WTC11 (cell line): ENCODE results near the gene NUP62. TPM values are rescaled to one million over a fixed set of nuclear protein-coding genes. Genes with fewer than 3 reads are reported as not detected.

Experiments used
- ATAC-seq: fragments of 200-7000 bp; cut with Tn5 transposase; 2 replicates; pipeline ENCODE4 v1.10.0; 2021; ENCODE audit warnings: mild to moderate bottlenecking, moderate library complexity
- CTCF ChIA-PET: fragments of 300-600 bp; sonication (Branson Sonifier 250); formaldehyde crosslinking; loops from one replicate; lab custom pipeline; 2021; ENCODE audit warnings: antibody characterized with exemption; lab: Charles Lee
- POLR2A ChIA-PET: fragments of 350-600 bp; sonication (Branson Sonifier 250); formaldehyde crosslinking; loops from one replicate; lab custom pipeline; 2021; ENCODE audit warnings: antibody characterized with exemption; lab: Charles Lee
- DNase-seq: peaks from one replicate; pipeline ENCODE4 v3.0.0; 2021; ENCODE audit warnings: low spot score
- H3K27ac Mint-ChIP-seq: 2 replicates; pipeline ENCODE4 v1.8.0; 2021; ENCODE audit warnings: mixed read lengths
- H3K27me3 Mint-ChIP-seq: 2 replicates; pipeline ENCODE4 v1.8.0; 2021; ENCODE audit warnings: low read depth, mild to moderate bottlenecking, moderate library complexity, mixed read lengths
- H3K36me3 Mint-ChIP-seq: 2 replicates; pipeline ENCODE4 v1.8.0; 2021; ENCODE audit warnings: mixed read lengths
- H3K4me1 Mint-ChIP-seq: 2 replicates; pipeline ENCODE4 v1.8.0; 2022; ENCODE audit warnings: mixed read lengths
- H3K4me3 Mint-ChIP-seq: 2 replicates; pipeline ENCODE4 v1.8.0; 2021; ENCODE audit warnings: mild to moderate bottlenecking, moderate library complexity, mixed read lengths
- H3K9me3 Mint-ChIP-seq: 2 replicates; pipeline ENCODE4 v1.8.0; 2021; ENCODE audit warnings: mixed read lengths
- ATF6 ChIP-seq: sonication (generic); formaldehyde crosslinking; IDR thresholded peaks from 2 replicates; pipeline ENCODE4 v1.8.1; 2023; ENCODE audit warnings: mild to moderate bottlenecking, missing genetic modification reagents
- CREM ChIP-seq: sonication (generic); formaldehyde crosslinking; IDR thresholded peaks from 2 replicates; pipeline ENCODE4 v1.8.1; 2022; ENCODE audit warnings: mild to moderate bottlenecking, missing genetic modification reagents, moderate library complexity
- HMGA2 ChIP-seq: fragments of 250-450 bp; sonication (Bioruptor Pico); IDR thresholded peaks from 2 replicates; pipeline ENCODE4 v1.4.0; 2021; ENCODE audit warnings: mild to moderate bottlenecking, moderate library complexity
- JAZF1 ChIP-seq: fragments of 250-450 bp; sonication (Bioruptor Pico); IDR thresholded peaks from 2 replicates; pipeline ENCODE4 v1.9.0; 2021; ENCODE audit warnings: moderate library complexity, mild to moderate bottlenecking, inconsistent platforms
- JUN ChIP-seq: sonication (generic); formaldehyde crosslinking; IDR thresholded peaks from 2 replicates; pipeline ENCODE4 v1.8.0; 2023; ENCODE audit warnings: mild to moderate bottlenecking, missing genetic modification reagents
- MXD4 ChIP-seq: fragments of 250-450 bp; sonication (Bioruptor Pico); IDR thresholded peaks from 2 replicates; pipeline ENCODE4 v1.8.0; 2021; ENCODE audit warnings: mild to moderate bottlenecking, moderate library complexity, borderline replicate concordance
- NFATC4 ChIP-seq: fragments of 250-450 bp; sonication (Bioruptor Pico); IDR thresholded peaks from 2 replicates; pipeline ENCODE4 v1.9.0; 2021; ENCODE audit warnings: mild to moderate bottlenecking
- NFE2L1 ChIP-seq: sonication (generic); formaldehyde crosslinking; IDR thresholded peaks from 2 replicates; pipeline ENCODE4 v1.8.1; 2023; ENCODE audit warnings: missing genetic modification reagents
- NFYB ChIP-seq: sonication (generic); formaldehyde crosslinking; conservative IDR thresholded peaks from 2 replicates; pipeline ENCODE4 v1.8.0; 2022; ENCODE audit warnings: low read depth, missing genetic modification reagents
- NR2C2 ChIP-seq: sonication (generic); formaldehyde crosslinking; IDR thresholded peaks from 2 replicates; pipeline ENCODE4 v1.8.0; 2022; ENCODE audit warnings: mild to moderate bottlenecking, missing genetic modification reagents
- RELA ChIP-seq: sonication (generic); formaldehyde crosslinking; IDR thresholded peaks from 2 replicates; pipeline ENCODE4 v1.8.1; 2022; ENCODE audit warnings: missing genetic modification reagents, mild to moderate bottlenecking, borderline replicate concordance
- RORB ChIP-seq: fragments of 250-450 bp; sonication (Bioruptor Pico); IDR thresholded peaks from 2 replicates; pipeline ENCODE4 v1.9.0; 2021; ENCODE audit warnings: mild to moderate bottlenecking
- USF2 ChIP-seq: sonication (generic); formaldehyde crosslinking; IDR thresholded peaks from 2 replicates; pipeline ENCODE4 v1.8.1; 2023; ENCODE audit warnings: mild to moderate bottlenecking, missing genetic modification reagents, moderate library complexity
- ZNF138 ChIP-seq: sonication (generic); formaldehyde crosslinking; conservative IDR thresholded peaks from 2 replicates; pipeline ENCODE4 v1.8.1; 2022; ENCODE audit warnings: mild to moderate bottlenecking, moderate library complexity, missing genetic modification reagents
- ZNF232 ChIP-seq: sonication (generic); formaldehyde crosslinking; IDR thresholded peaks from 2 replicates; pipeline ENCODE4 v1.8.0; 2022; ENCODE audit warnings: mild to moderate bottlenecking, missing genetic modification reagents
- ZNF396 ChIP-seq: fragments of 250-450 bp; sonication (Bioruptor Pico); IDR thresholded peaks from 2 replicates; pipeline ENCODE4 v1.8.0; 2021; ENCODE audit warnings: mild to moderate bottlenecking, moderate library complexity, borderline replicate concordance
- total RNA-seq: library from RNA; stranded (reverse); gene quantifications from 3 replicates; pipeline ENCODE4 v1.2.3, GENCODE V29; 2021
- TF ChIP-seq, protein P1 (sequence below): sonication (generic); formaldehyde crosslinking; IDR thresholded peaks from 2 replicates; pipeline ENCODE4 v1.8.1; 2023; ENCODE audit warnings: mild to moderate bottlenecking, missing genetic modification reagents
- TF ChIP-seq, protein P2 (sequence below): sonication (generic); formaldehyde crosslinking; IDR thresholded peaks from 2 replicates; pipeline ENCODE4 v1.8.1; 2022; ENCODE audit warnings: low read depth, mild to moderate bottlenecking, moderate library complexity, missing genetic modification reagents, borderline replicate concordance
- TF ChIP-seq, protein P3 (sequence below): sonication (generic); formaldehyde crosslinking; IDR thresholded peaks from 2 replicates; pipeline ENCODE4 v1.8.0; 2022; ENCODE audit warnings: missing genetic modification reagents
- TF ChIP-seq, protein P4 (sequence below): fragments of 250-450 bp; sonication (Bioruptor Pico); conservative IDR thresholded peaks from 2 replicates; pipeline ENCODE4 v1.9.0; 2021; ENCODE audit warnings: mild to moderate bottlenecking

Gene NUP62
- total RNA-seq, 1 experiment from 2014 or later = 87.1 TPM

- Mint-ChIP-seq H3K27me3 (no peaks in the 10 kb centered on the region), H3K9me3 (no peaks in the 10 kb centered on the region), H3K4me1 (peaks cover 20% of the 10 kb centered on the region), H3K27ac (peak overlapping the region; percentile 75), H3K4me3 (no peak overlapping the region; the same call in 1 of the 2 replicates), H3K36me3 (peaks cover 45% of the 10 kb centered on the region)
- no peak for ATAC-seq
- no peak for DNase-seq
- TF ChIP-seq NFE2L1 (CRISPR knock-in tag) (no peak), NR2C2 (CRISPR knock-in tag) (no peak), HMGA2 (CRISPR knock-in tag) (no peak), JAZF1 (CRISPR knock-in tag) (no peak), NFYB (CRISPR knock-in tag) (no peak), RELA (CRISPR knock-in tag) (no peak), ATF6 (CRISPR knock-in tag) (no peak)
- TF ChIP-seq, protein P1, sequence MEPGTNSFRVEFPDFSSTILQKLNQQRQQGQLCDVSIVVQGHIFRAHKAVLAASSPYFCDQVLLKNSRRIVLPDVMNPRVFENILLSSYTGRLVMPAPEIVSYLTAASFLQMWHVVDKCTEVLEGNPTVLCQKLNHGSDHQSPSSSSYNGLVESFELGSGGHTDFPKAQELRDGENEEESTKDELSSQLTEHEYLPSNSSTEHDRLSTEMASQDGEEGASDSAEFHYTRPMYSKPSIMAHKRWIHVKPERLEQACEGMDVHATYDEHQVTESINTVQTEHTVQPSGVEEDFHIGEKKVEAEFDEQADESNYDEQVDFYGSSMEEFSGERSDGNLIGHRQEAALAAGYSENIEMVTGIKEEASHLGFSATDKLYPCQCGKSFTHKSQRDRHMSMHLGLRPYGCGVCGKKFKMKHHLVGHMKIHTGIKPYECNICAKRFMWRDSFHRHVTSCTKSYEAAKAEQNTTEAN (CRISPR knock-in tag) = no peak
- POLR2A ChIA-PET = interaction anchor here (0.6 to 0.8 kb wide), 2 partner anchors 14 to 48 kb away, joined by 4 read pairs; no protein-coding TSS in a partner anchor
- CTCF ChIA-PET = interaction anchor here (0.8 to 0.9 kb wide), 2 partner anchors 16 to 44 kb away, joined by 3 to 5 read pairs; no protein-coding TSS in a partner anchor
Observed at GRCh38 chr19:49906879-49907564, 22.3 kb downstream of the NUP62 start.

GRCh38 chr19:49904136-49904535 is 25.2 kb downstream of the NUP62 start:
- H3K9me3 Mint-ChIP-seq = no peaks in the 10 kb centered on the region
- no peak overlapping the region for H3K4me3 Mint-ChIP-seq
- TF ChIP-seq, protein P2, sequence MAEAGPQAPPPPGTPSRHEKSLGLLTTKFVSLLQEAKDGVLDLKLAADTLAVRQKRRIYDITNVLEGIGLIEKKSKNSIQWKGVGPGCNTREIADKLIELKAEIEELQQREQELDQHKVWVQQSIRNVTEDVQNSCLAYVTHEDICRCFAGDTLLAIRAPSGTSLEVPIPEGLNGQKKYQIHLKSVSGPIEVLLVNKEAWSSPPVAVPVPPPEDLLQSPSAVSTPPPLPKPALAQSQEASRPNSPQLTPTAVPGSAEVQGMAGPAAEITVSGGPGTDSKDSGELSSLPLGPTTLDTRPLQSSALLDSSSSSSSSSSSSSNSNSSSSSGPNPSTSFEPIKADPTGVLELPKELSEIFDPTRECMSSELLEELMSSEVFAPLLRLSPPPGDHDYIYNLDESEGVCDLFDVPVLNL (CRISPR knock-in tag) = no peak
- TF ChIP-seq USF2 (CRISPR knock-in tag) = no peak
- no peak for TF ChIP-seq ZNF396 (CRISPR knock-in tag)
- TF ChIP-seq RORB (CRISPR knock-in tag) = no peak
- TF ChIP-seq JUN (CRISPR knock-in tag) = no peak
- no peak for TF ChIP-seq MXD4 (CRISPR knock-in tag)
- TF ChIP-seq CREM = no peak
- TF ChIP-seq NFATC4 = no peak
- H3K27me3 Mint-ChIP-seq = no peaks in the 10 kb centered on the region
- peaks cover 29% of the 10 kb centered on the region for H3K36me3 Mint-ChIP-seq
- ChIA-PET CTCF (no interaction called here), POLR2A (no interaction called here)
- no peak for DNase-seq
- peaks cover 20% of the 10 kb centered on the region for H3K4me1 Mint-ChIP-seq
- no peak for ATAC-seq
- H3K27ac Mint-ChIP-seq = no peak overlapping the region

DNA sequence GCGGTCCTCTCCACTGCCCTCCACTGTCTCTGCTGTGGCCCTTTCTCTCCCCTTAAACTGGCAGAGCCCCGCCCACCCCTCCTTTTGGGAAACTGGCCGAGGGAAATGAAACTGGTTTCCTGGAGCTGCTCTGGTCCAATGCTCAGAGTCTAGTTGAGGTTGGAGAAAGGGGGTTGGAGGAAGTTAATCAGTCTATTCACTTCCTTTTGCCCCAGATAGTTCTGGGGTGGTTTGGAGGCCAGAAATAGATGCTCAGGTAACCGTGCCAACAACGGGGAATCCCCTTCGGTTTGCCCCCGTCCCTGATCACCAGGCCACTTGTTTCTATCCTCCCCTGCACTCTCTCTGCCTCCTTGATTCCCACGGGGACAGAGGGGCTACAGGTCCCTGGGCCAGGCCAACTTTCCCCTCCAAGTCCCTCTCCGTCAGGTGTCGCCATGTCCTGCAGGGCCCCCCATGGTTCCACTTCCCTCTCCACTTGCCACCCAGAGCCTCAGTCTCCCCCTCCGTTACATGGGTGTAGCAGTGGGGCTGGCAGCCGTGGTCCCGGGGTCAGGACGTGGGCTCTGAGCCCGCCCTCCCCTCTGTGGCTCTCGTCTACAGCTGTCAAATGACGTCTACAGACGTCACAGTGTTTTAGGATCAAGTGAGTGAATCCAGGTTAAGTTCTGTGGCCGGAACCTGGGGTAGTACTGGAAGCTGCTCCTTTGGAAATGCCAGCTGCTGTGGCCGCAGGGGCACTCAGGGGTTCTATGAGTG is 32.3 kb downstream of the NUP62 start, which contains the start of gene IL4I1:
TSS of gene IL4I1 (minus strand) at position 25 of the 759 bp plus-strand sequence. CDS start 727 bp downstream, outside the sequence.
- H3K36me3 Mint-ChIP-seq = no peaks in the 10 kb centered on the region
- POLR2A ChIA-PET = no interaction called here
- DNase-seq (no peak), ATAC-seq (peak; percentile 27; the same call in 1 of the 2 replicates)
- no peak within 1 kb of the TSS for H3K27ac Mint-ChIP-seq
- CTCF ChIA-PET = no interaction called here
- no peak within 1 kb of the TSS for H3K4me3 Mint-ChIP-seq
- no peaks in the 10 kb centered on the region for H3K9me3 Mint-ChIP-seq
- peaks cover 4% of the 10 kb centered on the region for H3K4me1 Mint-ChIP-seq
- peaks cover 23% of the 10 kb centered on the region for H3K27me3 Mint-ChIP-seq
- TF ChIP-seq, protein P3, sequence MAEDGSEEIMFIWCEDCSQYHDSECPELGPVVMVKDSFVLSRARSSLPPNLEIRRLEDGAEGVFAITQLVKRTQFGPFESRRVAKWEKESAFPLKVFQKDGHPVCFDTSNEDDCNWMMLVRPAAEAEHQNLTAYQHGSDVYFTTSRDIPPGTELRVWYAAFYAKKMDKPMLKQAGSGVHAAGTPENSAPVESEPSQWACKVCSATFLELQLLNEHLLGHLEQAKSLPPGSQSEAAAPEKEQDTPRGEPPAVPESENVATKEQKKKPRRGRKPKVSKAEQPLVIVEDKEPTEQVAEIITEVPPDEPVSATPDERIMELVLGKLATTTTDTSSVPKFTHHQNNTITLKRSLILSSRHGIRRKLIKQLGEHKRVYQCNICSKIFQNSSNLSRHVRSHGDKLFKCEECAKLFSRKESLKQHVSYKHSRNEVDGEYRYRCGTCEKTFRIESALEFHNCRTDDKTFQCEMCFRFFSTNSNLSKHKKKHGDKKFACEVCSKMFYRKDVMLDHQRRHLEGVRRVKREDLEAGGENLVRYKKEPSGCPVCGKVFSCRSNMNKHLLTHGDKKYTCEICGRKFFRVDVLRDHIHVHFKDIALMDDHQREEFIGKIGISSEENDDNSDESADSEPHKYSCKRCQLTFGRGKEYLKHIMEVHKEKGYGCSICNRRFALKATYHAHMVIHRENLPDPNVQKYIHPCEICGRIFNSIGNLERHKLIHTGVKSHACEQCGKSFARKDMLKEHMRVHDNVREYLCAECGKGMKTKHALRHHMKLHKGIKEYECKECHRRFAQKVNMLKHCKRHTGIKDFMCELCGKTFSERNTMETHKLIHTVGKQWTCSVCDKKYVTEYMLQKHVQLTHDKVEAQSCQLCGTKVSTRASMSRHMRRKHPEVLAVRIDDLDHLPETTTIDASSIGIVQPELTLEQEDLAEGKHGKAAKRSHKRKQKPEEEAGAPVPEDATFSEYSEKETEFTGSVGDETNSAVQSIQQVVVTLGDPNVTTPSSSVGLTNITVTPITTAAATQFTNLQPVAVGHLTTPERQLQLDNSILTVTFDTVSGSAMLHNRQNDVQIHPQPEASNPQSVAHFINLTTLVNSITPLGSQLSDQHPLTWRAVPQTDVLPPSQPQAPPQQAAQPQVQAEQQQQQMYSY (CRISPR knock-in tag) = no peak
- TF ChIP-seq ZNF138 (CRISPR knock-in tag) (no peak), ZNF232 (CRISPR knock-in tag) (no peak)
- TF ChIP-seq, protein P4, sequence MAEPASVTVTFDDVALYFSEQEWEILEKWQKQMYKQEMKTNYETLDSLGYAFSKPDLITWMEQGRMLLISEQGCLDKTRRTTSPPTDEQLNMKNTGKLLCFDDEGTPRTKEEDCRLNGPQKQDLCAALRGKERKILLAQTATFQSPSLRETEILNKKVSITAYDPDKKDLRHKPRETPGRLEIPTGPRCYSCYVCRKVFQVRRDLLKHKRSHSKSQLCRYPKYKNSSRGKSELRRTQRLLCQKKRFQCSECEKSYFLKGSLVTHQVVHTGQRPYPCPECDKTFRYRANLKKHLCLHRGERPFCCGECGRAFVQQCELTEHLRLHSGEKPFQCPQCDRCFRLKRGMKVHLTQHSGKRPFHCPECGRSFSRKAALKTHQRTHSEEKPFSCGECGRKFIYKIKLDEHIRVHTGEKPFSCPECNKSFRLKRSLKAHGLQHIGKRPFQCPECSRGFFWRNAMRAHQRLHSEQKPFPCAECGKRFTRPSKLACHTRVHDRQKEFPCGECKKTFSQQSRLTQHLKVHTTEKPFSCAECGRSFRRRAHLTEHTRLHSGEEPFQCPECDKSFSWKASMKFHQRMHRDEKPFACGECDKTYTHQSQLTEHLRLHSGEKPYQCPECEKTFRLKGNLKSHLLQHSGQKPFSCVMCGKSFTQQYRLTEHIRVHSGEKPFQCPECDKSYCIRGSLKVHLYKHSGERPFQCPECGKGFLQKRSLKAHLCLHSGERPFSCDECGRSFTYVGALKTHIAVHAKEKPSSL (CRISPR knock-in tag) = no peak
